GM21515 (cell line): ENCODE data around the gene SLC6A20.

ENCODE experiments used
- ATAC-seq: cut with Tn5 transposase; IDR thresholded peaks from one replicate; pipeline ENCODE4 v1.9.1; 2021; ENCODE audit not compliant: unreplicated experiment

The SLC6A20 gene

DNA sequence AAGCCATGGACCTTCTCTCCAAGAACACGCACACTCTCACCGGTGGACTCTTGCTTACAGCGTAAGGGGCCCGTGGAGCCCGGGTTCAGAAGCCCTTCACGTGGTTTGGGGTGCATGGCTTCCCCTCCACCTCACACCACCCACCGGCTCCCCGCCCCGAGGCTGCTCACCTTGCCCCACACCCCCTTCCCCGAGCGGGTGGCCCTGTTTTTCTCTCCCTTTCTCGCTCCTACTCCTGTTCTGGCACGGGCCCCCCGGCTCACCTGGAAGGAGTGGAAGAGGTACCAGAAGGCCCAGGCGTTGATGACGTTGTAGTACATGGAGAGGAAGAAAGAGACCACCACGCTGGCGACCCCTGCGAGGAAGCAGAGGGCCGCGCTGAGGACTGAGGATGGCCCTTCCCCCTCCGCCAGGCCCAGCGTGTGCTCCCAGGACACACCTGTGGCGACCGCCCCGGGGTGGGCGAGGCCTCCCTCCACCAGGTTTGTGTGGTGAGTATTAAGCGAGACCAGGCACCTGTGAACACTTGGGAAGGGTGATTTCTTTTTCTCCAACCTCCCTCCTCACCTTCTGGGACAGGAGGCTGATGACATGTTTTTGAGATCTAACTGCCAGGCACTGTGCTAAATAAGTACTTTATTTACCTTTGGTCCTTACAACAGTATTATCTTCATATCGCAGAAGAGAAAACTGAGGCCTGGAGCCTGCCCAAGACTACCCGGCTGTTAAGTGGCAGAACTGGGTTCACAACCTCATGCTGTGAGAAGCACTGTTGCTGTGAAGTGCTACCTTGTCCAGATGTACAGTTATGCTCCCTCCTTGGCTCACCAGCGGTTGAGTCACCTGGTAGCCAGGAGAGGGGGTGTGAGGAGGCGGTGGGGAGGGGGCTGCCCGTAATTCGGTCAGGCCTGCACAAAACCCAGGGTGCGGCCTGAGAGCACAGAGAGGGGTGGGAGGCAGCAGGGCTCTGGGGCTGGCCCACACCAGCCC lies 16.3 kb downstream of the SLC6A20 start:
- no peak for ATAC-seq

DNA sequence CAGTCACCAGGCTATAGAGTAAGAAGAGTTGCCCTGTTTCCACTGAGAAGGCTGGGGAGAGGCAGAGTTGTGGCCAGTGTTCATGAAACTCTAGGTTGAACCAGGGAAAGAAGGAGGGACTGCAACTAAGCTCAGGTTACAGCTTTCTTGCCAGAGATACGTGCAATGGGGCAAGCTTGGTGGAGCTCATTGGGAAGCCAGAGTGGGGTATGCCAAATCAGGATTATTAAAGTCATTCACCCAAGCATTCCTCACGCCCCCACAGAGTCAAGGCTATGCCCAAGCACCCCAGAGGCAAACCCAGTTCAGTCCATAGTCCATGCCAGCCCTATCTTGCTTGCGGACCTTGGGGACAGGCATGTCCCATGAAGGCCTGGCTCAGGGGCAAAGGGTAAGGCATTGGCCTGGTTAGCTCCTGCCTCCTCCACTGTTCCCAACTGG lies 17.6 kb downstream of the SLC6A20 start:
- ATAC-seq, result no peak

DNA sequence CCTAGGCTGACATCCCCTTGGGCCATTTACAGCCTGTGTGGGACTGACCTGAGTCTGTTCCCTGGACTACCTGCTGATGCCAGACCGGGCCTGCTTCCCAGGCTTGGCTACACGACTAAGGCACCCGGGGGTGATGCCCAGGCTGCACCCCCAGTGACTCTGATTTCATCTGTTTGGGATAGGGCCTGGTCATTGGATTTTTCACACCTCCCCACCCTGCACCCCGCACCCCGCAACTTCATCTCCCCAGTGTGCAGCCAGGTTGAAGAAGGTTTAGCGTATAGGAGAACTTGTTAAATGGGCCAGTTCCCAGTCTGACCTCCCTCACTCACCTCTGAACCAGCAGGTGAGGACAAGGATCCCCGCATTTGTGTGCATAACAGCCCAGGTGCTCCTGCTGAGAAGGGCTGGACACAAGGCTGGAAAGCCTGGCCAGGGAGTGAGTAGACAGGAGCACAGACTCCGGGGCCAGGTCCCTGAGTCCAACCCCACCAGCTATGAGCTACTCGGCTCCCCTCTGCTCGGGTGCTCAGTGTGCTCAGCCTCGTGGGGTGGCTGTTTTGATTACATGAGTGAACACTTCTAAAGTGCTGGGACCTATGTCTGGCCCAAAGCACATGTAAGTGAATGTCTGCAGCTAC lies 18.5 kb downstream of the SLC6A20 start:
- no peak for ATAC-seq

DNA sequence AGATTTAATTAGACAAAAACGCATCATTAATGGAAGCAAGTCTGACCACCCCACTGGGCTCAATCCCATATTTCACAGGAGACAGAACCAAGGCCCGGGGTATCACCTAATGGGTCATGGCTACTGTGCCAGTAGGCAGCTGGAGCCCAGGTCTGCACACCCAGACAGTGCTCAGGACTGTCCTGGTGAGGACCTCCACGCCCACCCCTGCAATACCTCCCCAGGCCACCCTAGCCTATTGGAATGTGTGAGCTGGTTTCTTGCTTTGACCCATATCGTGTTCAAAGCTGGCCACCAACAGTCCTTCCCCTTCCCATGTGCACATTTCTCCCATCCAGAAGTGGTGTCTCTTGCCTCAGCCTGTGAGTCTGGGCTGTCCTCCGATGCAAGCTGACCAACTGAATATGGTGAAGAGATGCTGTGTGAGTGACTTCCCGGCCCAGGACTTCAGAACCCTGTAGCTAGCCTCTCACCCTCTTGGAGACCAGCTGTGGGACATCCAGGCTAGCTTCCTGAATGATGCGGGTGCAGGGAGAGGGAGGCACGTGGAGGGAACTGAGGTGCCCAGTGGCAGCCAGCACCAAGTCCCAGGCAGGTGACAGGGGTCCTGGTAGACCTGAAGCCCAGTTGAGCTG lies 19.1 kb downstream of the SLC6A20 start:
- no peak for ATAC-seq

DNA sequence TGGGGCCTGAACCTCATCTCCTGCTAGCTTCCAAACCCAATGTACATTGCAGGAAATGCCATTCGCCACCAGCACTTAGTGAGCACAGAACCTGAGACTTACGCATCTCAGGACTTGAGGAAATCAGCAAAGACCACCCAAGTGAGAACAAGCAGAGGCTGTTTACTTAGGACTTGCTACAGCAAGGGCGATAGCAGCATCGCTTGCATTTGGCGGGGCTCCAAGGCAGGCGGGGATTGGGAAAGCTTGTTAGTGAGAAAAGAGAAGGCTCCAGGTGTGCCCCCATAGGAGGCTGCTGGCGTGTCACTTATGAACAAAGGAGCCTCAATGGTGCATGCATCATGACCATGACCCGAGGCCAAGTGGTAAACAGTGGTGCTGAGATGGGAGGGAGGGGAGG lies 19.7 kb downstream of the SLC6A20 start:
- no peak for ATAC-seq

DNA sequence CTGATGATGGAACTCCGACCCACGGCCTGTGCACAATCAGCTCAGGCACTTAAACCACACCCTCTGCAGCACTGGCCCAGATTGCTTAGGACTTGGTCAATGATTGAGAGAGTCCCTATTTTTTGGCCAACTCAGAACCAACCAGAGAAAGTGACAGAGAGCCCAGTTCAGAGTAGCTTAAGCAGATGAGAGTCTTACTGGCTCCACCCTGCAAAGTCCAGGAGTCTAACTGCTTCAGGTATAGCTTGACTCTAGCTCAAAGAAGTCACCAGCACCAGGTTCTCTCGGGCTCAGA lies 20.1 kb downstream of the SLC6A20 start:
- ATAC-seq, result no peak

DNA sequence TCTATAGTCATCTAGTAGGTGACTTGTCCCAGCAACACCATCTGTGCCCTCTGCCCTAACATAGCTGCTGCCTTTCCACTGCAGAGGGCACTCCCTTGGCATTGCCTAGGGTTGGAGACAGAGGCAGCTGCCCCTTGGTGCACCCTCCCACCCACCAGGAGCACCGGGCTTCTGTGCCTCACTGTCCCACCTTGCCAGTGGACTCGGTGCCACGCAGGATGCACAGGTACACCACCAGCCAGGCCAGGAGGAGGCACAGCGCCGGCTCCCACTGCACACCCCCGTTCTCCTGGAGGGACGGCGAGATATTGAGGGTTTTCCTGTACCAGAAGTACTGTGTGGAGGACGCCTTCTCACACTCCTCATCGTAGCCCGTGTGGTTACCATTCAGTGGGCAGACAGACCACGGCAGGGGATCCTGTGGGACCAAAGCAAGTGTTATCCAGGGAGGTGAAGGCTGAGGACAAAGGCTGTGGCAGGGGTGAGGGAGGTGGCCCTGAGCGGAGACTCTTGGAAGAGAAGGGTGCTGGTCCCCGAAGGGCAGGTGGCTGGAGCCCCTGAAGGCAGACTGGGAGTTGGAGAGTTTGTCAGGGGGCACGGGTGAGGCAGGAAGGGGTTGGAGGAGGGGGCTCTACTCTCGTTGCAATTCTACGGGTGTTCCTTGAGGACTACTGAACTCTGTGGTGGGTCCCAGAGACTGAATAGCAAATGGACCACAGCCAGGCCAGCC lies 20.6 kb downstream of the SLC6A20 start:
- no peak for ATAC-seq

DNA sequence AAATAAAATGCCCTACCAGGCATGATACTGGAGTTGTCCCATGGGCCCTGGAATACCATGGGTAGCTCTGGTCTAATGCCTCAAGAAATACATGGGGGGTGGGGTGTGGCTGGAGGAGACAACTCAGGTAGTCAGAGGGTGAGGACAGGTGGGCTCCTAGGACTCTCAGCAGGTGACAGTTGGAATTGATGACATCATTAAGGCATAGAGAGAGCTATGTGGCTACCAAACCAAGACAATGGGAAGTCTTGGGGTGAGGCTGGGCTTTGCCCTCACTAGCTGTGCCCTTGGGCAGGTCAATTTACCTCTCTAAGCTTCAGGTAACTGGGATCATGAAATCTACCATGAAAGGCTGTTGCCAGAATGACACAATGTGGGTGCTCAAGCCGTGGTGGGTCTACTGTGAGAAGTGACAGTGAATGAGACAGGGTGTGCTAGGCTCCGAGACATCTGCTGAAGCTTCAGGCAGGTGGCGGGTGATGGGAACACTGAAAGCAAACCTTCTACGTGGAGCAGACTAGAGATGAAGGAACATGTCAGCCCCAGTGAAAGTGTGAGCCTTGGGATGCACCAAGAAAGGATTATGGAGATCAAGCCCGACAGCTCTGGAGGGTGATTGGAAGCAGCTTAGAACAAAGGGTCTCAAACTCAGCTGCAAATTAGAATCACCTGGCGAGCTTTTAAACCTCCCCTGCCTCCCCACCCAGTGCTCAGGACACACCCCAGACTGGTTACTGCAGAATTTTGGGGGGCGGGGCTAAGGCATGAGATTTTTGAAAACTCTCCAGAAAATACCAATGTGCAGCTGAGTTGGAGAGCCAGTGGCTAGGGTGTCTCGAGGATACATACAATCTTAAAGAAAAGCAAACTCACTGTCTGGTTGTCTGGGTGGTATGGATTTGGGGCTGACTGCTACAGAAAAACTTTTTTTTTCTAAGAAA lies 21.5 kb downstream of the SLC6A20 start:
- ATAC-seq, result no peak

DNA sequence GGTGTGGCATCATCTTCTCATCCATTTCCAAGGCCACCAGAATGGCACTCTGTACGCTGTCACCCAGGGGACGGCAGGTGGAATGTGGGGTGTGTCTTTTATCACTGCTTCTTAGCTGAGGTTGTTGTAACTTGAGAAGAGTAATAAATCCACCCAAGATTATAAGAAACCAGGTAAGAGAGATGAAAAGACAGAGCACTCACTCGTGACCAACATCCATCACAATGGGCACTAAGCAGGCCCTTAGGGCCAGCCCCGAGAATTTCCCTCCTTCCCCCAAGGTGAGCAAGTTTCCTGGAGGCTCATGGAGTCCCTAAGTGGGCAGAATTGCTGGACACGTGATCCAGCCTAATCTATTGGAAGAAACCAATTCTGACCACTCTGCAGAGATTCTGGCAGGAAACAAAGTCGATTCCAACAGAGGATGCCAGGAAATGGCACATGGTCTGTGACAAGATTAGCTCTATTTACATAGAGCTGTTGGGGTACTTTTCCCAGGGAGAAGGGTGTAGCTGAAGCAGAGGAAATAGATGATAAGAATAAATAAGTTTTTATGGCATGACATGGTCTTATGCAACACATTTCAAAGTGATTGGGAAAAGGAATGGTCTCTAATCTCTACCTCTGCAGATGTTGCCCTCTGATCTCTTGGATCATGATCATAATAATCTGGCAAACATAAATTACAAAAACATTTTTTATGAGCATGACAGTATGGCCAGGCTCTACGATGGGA lies 22.5 kb downstream of the SLC6A20 start:
- ATAC-seq, result no peak

DNA sequence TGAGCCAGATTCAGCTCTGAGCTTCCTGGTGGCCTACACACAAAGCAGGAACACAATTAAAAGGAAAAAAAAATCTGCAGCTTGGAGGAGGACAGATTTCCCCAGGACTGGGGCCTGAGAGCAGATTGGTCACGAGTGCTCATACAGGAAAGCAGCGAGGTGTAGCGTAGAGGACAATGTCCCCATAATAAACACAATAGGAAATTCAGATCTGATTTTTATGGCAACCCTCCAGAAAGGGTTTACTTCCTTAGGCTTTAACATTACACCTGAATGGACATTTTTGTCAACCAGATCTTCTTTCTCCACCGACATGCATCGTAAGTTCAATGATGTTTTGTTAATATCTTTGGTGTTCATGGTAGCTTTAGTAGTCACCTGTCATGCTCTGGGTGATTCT lies 23.3 kb downstream of the SLC6A20 start:
- no peak for ATAC-seq

DNA sequence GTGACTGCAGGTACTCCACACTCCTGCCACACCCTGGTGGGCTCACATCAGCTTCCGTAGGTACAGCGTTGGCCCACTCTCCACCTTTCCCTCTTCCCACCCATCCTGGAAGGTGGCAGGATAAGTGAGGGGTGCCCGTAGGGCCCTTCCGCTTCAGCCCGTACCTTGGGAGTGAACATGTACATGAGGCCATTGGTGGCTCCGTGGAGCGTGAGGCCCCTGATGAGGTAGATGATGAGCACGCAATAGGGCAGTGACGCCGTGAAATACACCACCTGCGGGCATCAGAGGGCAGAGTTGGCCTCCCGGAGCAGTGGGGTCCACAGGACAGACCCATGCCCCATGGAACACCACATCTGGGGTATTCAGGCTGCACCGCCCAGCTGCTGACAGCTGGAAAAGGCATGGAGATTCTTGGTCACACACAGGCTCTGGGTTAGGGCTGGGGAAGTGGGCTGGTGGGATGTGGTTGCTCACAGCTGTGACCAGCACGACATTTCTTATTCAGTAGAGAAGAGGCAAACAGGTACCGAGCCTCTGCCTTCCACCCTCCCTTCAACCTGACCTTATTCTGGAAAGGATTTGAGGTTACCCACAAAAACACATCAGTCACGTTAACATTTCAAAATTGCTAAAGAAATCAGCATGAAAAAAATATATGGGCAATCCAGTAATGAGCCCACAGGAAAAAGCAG lies 23.8 kb downstream of the SLC6A20 start:
- ATAC-seq, result no peak

DNA sequence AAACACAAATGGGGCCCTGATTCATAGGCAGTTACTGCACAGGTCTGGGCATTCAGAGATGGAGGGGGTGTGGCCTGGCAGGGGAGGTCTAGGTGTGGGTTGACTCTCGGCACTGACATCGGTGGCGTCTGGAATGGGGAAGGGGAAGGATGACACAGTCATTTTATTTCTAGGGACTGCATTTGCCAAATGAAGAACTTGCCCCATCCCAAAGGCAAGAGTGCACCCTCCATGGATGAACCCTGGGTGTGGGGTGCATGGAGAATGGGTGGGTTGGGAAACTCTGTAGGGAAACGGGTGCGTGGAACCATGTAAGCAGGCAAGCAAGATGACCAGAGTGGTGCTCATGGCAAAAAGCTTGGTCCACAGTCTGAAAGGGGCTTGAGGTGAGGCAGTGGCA lies 24.5 kb downstream of the SLC6A20 start:
- ATAC-seq, result no peak

DNA sequence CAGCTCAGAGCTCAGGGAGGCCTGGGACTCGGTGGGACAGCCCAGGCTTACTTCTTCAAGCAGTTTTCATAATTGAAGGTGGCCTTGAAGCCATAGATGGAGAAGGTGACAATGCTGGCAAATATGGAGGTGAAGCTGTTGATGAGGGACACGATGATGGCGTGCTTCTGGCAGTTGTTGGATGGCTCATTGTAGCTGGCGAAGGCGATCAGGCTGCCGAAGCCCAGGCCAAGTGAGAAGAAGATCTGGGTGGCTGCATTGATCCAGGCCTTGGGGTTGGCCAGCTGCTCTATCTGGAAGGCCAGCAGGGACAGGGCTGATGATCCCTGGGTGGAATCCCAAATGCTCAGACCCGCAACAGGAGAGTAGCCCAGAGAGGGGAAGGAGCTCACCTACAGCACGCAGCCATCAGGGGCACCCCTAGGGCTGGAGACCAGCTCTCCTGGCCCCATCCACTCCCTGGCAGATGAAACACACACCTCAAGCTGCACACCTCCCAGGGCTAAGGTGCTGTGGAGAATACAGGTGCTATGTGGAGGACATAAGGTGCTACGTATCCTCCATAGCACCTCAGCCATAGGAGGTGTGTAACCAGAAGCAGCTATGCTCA lies 25.1 kb downstream of the SLC6A20 start:
- no peak for ATAC-seq

DNA sequence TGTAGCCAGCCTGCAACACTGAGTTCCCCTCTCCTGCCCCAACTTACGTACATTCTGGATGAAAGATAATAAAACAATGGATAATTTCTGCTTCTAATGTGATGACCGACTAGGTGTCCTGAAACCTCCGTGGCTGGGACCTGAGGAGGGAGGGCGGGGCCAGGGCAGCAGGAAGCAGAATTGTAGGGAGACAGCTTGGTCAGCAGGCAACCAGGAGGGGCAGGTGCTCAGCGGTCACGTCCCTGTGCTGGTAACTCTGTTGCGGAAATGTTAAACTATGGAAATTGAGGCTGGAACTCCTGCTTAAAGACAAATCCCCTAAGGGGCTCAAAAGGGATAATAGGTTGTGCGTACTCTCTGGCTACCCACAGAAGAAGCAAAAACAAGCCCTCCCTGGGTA lies 30.4 kb downstream of the SLC6A20 start:
- no peak for ATAC-seq

DNA sequence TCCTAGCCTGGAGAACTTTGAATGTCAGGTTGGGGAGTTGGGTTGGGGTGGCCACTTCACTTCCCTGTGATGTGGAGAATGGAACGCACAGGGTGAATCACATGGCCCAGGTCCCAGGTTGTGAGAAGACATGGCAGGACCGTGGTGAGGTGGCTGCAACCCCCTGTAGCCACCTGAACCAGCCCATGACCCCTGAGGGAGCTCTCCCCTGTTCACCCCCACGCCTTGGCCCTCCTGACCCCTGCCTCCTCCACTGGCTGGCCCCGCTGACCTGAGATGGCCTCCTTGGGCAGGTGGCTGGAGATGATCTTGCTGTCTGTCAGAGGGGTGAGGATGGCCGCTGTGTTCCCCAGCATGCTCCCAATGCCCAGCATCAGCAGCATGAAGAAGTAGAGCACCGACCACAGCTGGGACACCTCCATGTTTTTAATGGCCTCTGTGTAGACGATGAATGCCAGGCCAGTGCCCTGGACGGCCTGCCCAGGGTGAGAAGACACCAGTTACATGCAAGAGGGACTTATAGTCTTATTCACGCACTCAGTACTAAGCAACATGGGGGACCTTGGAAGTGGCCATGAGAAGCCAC lies 31.0 kb downstream of the SLC6A20 start:
- ATAC-seq, result no peak

DNA sequence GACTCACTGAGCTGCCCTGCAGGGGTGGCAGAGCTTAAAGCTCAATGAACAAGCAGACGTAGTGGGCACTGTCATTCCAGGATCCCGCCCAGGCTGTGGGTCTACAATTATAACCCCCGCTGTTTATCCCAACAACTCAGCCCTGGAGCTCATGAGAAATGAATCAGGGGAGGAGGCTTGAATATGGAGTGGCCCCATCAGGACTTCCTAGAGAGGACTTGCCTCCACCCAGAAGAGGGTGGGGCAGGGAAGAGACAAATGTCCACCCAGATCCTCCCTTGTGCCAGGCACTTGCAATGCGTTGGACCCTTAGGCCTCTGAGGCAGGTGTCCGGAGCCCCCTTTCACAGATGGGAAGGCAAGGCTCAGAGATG lies 33.0 kb downstream of the SLC6A20 start:
- no peak for ATAC-seq

DNA sequence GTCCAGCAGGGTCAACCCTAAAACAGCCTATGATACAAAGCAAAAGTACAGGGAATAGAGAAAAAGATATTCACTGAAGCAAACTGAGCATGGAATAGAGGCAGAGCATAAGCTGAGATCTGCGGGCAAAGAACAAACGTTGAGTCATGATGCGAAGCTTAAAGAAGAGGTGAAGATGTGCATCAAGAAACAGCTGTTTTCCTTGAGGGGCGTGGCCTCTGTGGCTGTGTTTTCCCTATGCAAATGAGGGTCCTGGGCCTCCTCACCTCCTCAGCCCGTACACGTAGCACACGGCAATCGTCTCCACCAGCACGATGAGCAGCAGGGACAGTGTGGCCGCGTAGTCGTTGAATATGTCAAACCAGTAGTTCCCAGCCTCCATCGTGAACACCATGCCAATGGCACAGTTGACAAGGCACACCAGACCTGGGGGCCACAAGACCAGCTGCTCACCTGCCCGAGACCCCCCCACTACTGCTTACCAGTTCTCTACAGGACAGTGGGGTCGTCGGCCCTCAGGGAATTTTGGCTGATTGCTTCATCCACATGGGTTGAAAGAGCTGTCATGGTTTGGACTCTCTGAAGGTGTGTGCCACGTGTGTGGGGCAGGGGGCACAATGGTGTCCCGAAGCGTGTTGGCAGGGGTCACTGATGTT lies 33.6 kb downstream of the SLC6A20 start:
- ATAC-seq, result no peak

DNA sequence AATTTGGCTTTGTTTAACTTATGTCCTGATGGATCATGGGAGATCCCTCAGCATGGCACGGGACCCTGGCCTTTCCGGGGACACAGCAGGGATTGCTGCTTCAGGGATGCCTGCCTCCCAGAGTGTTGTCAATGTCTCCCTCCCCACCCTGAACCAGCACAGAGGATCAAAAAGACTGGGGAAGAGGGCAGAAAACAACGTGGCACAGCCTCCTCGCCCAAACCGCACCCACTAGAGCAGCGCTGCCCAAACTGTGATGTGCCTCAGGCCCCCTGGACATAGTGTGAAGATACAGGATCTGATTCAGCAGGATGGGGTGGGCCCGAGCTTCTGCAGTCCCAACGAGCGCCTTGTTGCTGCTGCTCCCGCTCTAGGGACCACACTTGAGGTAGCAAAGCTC lies 34.5 kb downstream of the SLC6A20 start:
- no peak for ATAC-seq
